ENCODE data around the gene ZNF207. TPM values are rescaled to one million over a fixed set of nuclear protein-coding genes. Genes with fewer than 3 reads are reported as not detected.
"Not testable (repeated sequence)": the region's sequence is repeated elsewhere in the genome, so short reads cannot be mapped to it uniquely, and the experiment has no call there.

Gene ZNF207
- total and polyA plus RNA-seq, 2 of the 8 experiments (the other 6 are each of a cell fraction or from before 2014, with no cell fraction given), result 268 to 286 TPM

GRCh38 chr17:32319548-32319905, 30.4 kb upstream of the ZNF207 start (continued):
- TF ChIP-seq SAP30 (IDR thresholded peaks at IDR 0.05; ENCODE audit: insufficient read depth, insufficient replicate concordance, low read length), result no peak

GRCh38 chr17:32320080-32320479, 29.9 kb upstream of the ZNF207 start:
- not testable (repeated sequence) for H4K5ac ChIP-seq (ENCODE audit: insufficient read length, low read depth, low read length); H3K27ac ChIP-seq (ENCODE audit: low read depth, low read length); H3K4me3 ChIP-seq (ENCODE audit: extremely low read depth in 1 of 4, insufficient read depth in 2 of 4, low read depth in 3 of 4, low read length in 4 of 4); H2BK120ac ChIP-seq (replicated peaks; ENCODE audit: low read depth, low read length); H3K56ac ChIP-seq (replicated peaks; ENCODE audit: insufficient read length, low read depth, low read length); H2BK20ac ChIP-seq (ENCODE audit: low read length); H3K14ac ChIP-seq (ENCODE audit: insufficient read length); H2BK15ac ChIP-seq (ENCODE audit: low read length); H3K27me3 ChIP-seq (replicated peaks in 1 of 4; ENCODE audit: control insufficient read depth in 3 of 4, extremely low read depth in 1 of 4, insufficient read depth in 3 of 4, low read length in 3 of 4); H3K23me2 ChIP-seq (ENCODE audit: low read depth, low read length); H3K9me3 ChIP-seq (ENCODE audit: insufficient read depth in 2 of 2, low read depth in 1 of 2, low read length in 1 of 2); H4K20me1 ChIP-seq (replicated peaks in 1 of 2; ENCODE audit: control insufficient read depth in 1 of 2, insufficient read depth in 2 of 2, low read length in 2 of 2); H2AK5ac ChIP-seq (ENCODE audit: low read depth, low read length); H3K4me2 ChIP-seq (ENCODE audit: insufficient read depth in 1 of 2, low read depth in 2 of 2, low read length in 2 of 2); DNase-seq (ENCODE audit: low read depth in 1 of 2, low spot score in 2 of 2); H3K79me1 ChIP-seq (ENCODE audit: low read depth, low read length); H3K79me2 ChIP-seq (ENCODE audit: control insufficient read depth in 1 of 2, insufficient read depth in 2 of 2, low read length in 2 of 2); H2BK12ac ChIP-seq (ENCODE audit: low read depth, low read length); H4K8ac ChIP-seq (ENCODE audit: extremely low read depth, insufficient read depth, low read length); H2BK5ac ChIP-seq (ENCODE audit: low read depth, low read length); FAIRE-seq; H3K4ac ChIP-seq (replicated peaks; ENCODE audit: insufficient read length, low read depth, low read length); H3K23ac ChIP-seq (ENCODE audit: insufficient read length); H3K36me3 ChIP-seq (ENCODE audit: control insufficient read depth in 2 of 4, insufficient read depth in 4 of 4, low read length in 3 of 4); H3K18ac ChIP-seq (ENCODE audit: extremely low read depth, low read length); H3K9ac ChIP-seq (replicated peaks in 1 of 4; ENCODE audit: extremely low read depth in 1 of 4, low read depth in 3 of 4, low read length in 3 of 4); H2AFZ ChIP-seq (ENCODE audit: low read length); H4K91ac ChIP-seq (replicated peaks; ENCODE audit: insufficient read length, low read length)
- ChIA-PET POLR2A (ENCODE audit: partially characterized antibody) (interaction anchor here (1.2 kb wide), 1 partner anchor 16 kb away, joined by 3 read pairs; no protein-coding TSS in a partner anchor), CTCF (ENCODE audit: partially characterized antibody) (interaction anchor here (0.6 to 13.3 kb wide), 33 partner anchors 8 to 405 kb away, joined by 3 to 170 read pairs (median 5); partner anchors contain the start of genes PSMD11, RHBDL3 and ZNF207)
- WGBS, 2 experiments (ENCODE audit: extremely low coverage in 1 of 2, insufficient coverage in 1 of 2, insufficient read length in 1 of 2, insufficient replicate concordance in 2 of 2, low coverage in 1 of 2, low lambda C conversion rate in 2 of 2, missing lambda C conversion rate in 1 of 2), result 95% methylated on average over 6 of the region's 6 CpGs; no CpG with 5 or more reads in 1 of the 2 experiments
- peaks cover 0 to 13% (median 10%) of the 10 kb centered on the region in 4 experiments; a peak in 6 of 7 replicates for H3K4me1 ChIP-seq (replicated peaks in 1 of 4; ENCODE audit: control insufficient read depth in 3 of 4, insufficient read depth in 4 of 4, low read length in 3 of 4)
